Measurements from ENCODE around the gene IGFBP5.

DNA sequence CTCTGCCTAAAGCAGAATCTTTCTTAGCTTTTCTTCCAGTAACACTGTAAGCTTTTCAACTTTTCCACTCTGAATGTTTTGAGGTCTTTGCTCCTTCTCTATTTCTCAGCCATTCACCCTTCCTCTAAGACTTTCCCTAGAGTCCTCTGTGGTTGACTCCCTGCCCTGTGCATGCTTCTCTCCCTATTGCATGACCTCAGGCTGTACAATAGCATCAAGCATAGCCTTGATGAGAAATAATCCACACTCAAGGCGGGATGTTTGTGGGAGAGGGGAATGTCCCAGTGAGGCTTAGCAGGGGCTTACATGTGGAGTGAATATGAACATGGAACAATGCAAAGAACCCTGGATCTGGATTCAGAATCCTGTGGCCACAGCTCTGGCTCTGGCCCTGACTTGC lies 48.4 kb upstream of the IGFBP5 start:
- TF ChIP-seq CTCF (IDR thresholded peaks at IDR 0.05) (no peak), POLR2A (IDR thresholded peaks at IDR 0.05) (no peak), EP300 (IDR thresholded peaks at IDR 0.05) (peak in 1 of 2 donors; percentile 24)

Measured in tibial nerve (tissue), 4 donors.